ENCODE results near the gene THTPA.
"Not testable (repeated sequence)": the region's sequence is repeated elsewhere in the genome, so short reads cannot be mapped to it uniquely, and the experiment has no call there.

The THTPA gene

DNA sequence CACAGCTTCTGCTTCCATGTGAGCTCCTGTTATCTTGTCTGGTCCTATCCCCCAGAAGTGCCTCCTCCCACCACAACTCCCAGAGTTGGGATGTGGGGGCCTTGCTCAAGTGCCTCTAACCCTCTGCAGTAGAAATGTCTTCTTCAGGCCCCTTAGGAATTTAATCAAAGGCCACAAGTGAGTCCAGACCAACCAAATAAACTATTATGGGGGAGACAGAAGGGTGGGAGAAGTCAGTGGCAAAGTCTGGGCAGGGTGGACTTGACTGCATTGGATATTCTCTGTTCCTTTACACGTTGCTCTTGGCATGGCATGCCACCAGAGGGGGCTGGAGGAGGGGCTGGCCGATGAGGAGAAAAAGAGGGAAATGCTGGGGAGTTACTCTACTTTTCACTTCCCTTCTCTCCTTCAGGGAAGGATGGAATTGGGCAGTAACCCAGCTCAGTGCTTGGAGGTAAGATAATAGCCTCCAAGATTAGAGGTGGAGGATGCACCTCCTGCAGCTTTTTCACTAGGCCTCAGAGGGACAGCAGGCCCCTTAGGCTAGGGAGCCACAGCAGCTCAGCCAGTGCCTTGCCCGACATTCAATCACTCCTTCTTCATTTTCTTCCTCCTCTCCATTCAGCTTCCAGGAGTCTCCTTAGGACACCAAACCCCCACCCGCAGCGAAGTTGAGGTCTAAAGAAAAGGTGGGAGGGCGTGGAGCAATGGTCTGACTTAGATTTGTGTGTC lies 12.7 kb downstream of the THTPA start:
- DNase-seq, result no peak

DNA sequence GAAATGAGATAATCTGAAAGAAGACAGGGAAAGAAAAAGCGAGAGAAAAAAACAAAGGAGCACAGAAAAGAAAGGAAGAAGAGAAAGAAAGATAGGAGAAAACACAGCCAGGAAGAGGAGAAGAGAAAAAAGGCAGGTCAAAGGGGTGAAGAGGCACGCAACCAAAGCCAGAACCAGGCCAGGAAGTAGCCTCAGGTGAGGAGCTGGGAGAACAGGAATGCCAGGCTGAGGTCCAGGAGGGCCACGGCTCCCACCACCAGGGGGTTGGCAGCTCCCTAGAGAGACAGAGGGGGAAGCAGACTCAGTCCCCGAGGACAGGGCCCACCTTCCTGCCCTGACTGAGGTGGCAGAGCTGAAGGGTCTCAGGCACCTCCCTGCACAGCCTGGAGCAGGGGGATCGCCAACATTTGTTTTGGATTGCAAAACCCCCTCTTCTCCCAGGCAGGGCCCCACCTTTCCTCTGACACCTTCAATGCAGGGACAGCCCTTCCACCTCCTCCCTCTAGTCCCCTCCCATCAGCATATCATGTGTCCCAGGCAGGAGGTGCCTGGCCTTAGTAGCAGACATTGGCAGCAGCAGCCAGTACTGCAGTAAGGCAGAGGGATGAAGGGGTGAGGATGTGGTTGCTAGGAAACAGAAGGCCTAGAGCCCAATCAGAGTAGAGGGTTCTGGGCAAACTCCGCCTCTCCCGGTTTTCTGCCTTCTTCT lies 13.5 kb downstream of the THTPA start:
- DNase-seq, result no peak

DNA sequence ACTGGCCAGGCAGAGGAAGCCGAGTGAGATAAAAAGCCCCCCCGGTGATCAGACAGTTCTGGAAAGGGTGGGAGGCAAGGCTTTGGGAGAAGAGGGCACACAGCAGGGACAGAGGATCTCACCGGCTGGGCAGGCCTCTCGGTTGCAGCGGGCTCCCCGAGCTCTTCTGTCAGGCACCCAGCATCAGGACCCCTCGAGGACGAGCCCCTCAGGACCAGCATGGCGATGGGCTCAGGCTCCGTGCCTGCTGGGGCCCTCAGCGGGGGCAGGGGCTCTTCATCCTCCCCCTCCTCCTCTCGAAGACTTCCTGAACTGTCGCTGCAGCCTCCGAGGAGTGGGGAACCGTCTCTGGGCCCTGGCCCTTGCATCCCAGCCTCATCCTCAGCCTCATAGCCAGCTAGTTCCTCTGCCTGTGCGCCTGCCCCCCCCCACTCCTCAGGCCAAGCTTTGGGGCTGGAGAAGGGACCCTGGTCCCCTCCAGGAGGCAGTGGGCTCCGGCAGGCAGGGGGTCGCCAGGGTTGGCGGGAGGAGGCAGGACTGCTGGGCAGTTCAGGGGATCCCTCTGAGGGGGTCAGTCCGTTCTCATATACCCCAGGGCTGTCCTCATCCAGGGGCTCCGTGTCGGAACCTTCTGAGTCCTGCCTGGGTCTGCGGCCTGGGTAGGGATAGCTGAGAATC lies 14.9 kb downstream of the THTPA start:
- DNase-seq, result no peak

DNA sequence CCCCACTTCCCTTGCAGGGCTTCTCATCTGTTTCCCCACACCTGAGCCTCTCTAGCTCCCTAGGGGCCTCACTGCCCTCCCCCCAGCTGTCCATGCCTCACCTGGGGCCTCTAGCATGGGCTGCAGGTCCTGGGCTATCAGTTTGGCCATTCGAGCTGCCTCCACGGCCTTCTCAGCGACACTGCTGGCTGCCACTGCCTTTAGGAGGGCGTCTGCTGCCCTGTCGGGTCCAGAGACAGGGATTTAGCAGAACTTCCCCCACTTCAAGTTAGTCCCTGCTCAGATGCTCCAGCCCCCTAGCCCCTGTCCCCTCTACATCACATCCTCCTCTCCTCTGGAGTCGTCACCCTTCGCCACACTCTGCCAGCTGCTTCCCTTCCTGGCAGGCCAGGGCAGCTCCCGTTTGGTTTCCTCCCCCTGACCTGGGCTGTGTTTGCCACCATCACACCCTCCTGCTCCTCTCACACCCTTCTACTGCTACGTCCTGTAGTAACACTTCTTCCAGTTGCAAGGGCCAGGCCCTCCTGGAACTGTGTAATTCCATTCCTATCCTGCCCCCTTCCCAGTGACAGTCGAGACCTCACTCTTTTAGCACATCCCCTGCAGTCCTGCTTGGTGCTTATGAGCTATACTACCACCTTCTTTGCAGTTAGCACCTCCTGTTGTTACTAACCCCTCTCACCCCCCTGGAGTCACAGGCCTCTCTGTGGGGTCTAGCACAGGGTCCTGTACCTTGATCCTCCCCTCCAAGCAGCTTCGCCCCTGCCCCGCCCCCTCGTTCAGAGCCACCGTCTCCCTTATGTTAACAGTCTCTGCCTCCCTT lies 15.8 kb downstream of the THTPA start:
- DNase-seq, result no peak

DNA sequence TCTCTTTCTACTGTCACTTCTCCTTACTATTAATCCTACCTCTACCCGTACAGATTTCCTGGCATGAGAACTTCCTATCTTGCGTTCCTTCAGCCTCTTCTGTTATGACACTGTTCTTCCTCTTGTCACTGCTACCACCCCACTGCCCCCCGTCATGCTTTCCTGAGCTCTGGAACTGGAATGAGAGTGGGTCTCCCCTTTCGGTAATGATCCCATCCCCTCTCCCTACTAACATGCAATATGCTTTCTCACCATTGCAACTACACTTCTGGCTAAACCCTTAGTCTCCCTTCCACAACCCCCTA lies 16.4 kb downstream of the THTPA start:
- DNase-seq, result no peak

DNA sequence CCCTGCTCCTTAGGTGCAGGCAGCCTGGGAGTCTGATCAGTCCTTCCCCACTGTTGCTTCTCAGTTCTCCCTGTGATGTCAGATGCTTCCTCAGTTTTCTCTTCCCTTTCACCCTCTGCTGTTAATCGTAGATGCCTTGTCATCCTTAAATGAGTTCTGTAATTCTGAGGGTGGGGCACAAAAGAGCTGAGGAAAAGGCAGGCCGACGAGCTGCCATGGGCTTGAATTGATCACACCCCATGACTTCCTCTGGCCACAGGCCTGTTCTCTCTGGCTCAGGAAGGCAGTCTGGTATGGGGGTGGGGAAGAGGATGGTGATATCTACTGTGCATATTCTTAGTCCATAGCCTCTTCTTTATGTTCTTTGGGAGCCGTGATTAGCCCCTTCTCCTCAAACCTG lies 16.8 kb downstream of the THTPA start:
- no peak for DNase-seq

DNA sequence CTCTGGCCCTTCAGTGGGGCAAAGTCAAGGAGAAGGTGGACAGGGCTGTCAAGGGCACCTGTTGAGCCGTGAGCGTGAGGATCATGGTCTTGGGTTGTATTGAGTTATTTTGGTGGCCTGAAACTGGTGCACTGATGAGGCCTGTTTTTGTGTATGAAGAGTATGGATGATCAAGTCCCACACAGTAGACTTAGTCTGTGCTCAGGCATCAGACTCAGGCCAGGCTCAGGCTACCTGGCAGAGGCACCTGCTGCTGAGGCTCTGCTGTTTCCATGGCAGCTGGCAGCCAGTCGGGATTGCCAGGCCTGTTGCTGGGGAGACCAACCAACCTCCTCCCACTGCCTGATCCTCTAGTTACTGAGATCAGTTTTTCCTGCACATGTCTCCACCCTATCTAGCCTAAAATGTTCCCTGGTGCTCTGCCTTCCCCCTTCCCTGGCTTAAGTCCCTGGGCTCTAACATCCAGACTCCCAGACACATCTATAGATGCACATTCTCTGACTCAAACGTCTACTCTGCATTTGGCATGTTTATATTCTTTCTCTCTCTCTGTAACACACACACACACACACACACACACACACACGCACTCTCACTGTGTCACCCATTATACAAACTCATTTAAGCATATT lies 17.4 kb downstream of the THTPA start:
- DNase-seq, result no peak

DNA sequence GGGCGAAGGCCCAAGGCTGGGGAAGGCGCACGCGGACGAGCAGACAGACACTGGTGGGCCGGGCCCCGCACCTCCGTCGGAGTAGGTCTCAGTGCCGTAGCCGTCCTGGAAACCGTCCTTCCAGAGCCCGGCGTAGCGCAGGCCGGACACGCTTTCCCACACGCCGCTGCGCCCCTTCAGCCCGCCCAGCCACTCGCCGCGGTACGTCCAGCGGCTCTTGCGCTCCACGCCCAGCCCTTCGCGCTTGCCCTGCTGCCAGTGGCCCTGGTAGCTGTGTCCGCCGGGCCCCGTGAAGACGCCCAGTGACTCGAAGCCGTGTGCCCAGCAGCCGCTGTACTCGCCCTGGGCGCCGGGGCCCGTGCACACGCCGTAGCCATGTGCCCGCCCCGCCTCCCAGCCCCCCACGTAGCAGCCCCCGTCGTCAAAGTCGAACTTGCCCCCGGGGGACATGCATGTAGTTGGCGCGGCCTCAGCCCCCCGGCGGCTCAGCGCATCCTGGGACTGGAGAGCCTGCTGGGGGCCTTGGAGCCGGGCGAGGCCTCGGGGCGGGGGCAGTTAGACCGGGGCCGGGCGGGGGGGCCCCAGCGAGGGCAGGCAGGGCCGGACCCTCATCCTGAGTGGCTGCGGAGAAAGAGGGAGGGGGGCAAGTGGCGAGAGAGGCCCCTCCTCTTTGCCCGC lies 21.1 kb downstream of the THTPA start:
- no peak for DNase-seq

DNA sequence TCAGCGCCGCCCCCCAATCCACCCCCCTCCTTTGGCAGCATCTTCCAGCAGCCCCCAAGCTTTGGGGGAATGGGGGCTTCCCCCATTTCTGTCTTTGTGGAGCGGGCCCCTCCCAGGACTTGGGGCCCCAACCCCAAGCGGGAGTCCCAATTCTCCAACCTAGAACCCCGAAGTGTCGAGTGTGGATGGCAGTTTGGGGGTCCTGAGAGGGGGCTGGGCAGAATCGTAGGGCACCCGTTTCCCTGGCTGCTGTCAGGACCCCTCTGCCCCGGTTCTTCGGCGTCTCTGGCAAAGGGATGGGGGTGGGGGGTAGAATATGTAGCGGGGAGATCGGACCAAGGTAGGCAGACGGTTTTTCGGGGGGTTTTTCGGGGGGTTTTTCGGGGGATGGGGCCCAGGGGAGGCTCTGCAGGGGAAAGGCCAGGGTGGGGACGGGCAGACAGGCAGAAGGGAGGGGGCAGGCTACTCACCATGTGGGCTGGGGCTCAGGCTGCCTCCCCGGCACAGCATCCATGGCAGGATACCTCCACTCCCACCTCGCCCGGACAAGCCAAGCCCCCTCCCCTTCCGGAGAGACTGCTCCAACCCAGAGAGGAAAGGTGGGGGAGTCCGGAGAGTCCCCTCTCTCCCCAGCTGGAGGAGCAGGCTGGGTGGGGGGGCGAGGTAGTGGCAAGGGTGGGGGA lies 21.8 kb downstream of the THTPA start:
- DNase-seq, result no peak

DNA sequence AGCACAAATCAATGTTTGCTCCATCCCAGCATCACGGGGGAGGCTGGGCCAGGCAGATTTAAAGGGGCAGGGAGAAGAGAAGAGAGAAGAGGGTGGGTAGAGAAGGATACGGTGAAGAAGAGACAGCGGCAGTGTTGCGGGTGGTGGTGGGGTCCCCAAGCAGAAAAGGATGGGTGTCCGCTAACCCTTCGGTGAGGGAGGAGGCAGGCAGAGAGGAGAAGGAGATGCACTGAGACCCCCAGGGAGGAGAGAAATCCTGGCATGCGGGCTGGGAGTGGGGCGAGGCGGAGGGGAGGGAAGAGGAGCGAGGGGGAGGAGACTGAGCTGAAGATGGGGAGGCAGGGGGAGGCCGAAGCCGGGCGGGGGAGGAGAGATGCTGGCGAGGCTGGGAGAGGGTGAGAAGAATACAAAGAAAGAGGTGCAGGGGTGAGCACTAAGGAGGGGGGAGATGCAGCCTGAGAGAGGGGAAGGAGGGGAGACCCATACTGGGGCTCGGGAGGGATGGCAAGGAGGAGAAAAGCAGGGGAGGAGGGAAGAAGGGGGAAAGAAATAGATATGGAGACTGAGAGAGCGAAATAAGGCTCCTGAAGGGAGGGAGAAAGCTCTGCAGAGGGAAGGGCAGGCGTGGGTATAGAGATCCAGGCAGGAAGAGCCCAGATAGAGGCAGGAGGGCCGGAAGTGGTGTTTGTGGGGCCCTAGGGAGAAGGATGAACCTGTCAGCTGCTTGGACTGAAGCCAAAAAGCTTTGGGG lies 22.7 kb downstream of the THTPA start, which contains the start of gene JPH4:
JPH4 (minus strand) TSS at position 231 of the 751 bp plus-strand sequence. CDS start 1,337 bp downstream, outside the sequence.
- DNase-seq, result no peak

DNA sequence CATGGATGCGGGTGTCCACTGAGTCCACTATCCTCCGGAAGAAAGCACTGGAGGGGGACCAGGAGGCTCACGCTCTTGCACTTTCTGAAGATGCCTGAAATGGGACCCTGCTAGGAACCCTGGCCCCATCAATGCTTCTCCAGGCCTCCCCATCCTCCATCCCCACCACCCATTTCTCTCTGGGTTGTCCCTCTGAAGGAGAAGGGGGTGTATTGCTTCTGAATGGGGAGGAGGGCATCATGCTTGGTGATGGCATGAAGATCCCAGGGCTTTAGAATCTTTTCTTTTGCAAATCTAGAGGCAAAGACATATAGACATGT lies 23.2 kb downstream of the THTPA start:
- no peak for DNase-seq

DNA sequence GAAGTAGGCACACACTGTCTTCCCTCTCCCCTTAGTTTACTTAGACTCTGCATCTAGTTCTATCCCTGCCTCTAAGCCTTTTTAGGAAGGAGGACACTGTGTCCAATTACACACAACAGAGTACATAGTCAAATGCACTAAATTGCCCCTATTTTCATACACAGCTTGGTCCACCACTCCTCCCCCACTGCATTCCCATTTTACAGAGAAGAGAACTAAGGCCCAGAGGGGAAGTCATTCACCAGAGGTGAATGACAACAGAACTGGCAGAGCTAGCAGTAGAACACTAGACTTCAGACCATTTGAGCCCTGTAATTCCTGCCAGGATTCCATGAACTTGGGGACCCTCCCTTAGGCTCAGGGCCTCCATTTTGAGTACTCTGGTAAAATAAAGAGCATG lies 23.7 kb downstream of the THTPA start:
- no peak for DNase-seq

DNA sequence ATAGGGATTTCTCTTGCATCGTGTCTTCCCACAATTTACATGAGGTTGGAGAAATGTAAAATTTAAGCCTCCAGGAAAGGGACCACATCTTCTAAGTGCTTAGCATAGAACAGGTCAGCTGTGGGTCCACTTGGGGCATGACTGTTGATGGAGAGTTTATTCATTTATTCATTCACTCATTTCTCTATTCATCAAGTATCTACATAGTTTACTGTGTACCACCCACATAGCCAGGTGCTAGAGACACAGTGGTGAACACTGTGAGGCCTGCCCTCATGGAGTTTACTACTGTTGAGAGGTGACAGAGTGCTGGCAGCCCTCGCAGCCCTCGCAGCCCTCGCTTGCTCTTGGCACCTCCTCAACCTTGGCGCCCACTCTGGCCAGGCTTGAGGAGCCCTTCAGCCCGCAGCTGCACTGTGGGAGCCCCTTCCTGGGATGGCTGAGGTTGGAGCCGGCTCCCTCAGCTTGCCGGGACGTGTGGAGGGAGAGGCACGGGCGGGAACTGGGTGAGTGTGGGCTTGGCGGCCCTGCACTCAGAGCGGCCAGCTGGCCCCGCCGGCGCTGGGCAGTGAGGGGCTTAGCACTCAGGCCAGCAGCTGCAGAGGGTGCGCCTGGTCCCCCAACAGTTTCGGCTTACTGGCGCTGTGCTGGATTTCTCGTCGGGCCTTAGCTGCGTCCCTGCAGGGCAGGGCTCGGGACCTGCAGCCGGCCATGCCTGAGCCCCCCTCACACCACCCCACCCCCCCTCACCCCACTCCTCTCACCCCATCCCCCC lies 24.3 kb downstream of the THTPA start:
- no peak for DNase-seq

DNA sequence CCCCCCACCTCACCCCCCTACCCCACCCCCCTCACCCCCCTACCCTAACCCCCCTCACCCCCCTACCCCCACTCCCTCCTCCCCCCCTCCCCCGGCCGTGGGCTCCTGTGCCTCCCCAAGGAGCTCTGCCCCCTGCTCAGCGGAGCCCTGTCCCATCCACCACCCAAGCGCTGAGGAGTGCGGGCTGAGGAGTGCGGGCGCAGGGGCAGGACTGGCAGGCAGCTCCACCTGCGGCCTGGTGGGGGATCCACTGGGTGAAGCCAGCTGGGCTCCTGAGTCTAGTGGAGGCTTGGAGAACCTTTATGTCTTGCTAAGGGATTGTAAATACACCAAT lies 24.8 kb downstream of the THTPA start:
- no peak for DNase-seq

DNA sequence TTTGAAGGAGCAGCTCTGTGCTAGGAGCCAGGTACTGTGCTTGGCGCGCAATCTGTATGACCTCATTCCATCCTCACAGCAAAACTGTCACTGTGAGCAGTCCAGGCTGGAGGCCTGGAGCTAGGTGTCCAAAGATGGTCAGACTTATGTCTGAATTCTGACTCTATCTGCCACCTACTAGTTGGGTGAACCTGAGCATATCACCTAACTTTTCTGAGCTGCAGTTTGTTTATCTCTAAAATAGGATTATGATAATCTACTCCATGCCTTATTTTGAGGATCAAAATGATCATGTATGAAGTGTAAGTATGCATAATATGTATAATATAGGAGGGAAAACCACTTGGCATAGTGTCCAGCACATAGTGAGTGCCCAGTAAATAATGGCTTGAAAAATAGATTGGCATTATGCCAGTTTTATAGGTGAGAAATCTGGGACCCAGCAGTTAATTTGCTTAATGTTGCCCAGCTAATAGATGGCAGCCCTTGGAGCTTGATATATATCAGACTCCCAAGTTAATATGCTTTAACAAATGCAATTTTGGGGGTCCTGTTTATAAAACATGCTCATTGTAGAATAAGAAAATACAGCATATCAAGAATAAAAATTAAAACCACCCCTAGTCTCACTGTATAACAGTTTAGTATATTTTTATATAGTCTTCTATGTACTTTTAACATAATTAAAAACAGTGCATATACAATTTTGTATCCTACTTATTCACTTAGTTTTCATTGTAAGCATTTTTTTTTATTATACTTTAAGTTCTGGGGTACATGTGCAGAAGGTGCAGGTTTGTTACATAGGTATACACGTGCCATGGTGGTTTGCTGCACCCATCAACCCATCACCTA lies 27.1 kb downstream of the THTPA start:
- DNase-seq, result no peak

DNA sequence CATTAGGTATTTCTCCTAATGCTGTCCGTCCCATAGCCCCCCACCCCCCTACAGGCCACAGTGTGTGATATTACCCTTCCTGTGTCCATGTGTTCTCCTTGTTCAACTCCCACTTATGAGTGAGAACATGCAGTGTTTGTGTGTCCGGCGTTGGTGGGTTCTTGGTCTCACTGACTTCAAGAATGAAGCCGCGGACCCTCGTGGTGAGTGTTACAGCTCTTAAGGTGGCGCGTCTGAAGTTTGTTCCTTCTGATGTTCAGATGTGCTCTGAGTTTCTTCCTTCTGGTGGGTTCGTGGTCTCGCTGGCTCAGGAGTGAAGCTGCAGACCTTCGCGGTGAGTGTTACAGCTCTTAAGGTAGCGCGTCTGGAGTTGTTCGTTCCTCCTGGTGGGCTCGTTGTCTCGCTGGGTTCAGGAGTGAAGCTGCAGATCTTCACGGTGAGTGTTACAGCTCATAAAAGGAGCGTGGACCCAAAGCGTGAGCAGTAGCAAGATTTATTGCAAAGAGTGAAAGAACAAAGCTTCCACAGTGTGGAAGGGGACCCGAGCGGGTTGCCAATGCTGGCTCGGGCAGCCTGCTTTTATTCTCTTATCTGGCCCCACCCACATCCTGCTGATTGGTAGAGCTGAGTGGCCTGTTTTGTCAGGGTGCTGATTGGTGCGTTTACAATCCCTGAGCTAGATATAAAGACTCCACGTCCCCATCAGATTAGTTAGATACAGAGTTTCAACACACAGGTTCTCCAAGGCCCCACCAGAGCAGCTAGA lies 27.9 kb downstream of the THTPA start:
- DNase-seq, result not testable (repeated sequence)

DNA sequence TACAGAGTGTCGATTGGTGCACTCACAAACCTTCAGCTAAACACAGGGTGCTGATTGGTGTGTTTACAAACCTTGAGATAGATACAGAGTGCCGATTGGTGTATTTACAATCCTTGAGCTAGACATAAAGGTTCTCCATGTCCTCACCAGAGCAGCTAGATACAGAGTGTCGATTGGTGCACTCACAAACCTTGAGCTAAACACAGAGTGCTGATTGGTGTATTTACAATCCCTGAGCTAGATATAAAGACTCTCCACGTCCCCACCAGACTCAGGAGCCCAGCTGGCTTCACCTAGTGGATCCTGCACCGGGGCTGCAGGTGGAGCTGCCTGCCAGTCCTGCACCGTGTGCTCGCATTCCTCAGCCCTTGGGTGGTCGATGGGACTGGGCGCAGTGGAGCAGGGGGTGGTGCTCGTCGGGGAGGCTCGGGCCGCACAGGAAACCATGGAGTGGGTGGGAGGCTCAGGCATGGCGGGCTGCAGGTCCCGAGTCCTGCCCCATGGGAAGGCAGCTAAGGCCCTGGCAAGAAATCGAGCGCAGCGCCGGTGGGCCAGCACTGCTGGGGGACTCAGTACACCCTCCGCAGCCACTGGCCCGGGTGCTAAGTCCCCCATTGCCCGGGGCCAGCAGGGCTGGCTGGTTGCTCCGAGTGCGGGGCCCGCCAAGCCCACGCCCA lies 28.6 kb downstream of the THTPA start:
- DNase-seq, result not testable (repeated sequence)
